Cardiac muscle cell (in vitro differentiated cells and primary cell): ENCODE data around the gene FAM110D. TPM values are rescaled to one million over a fixed set of nuclear protein-coding genes. Genes with fewer than 3 reads are reported as not detected.

Experiments
- DNase-seq, 2 donors: peaks; one replicate each; pipeline versions ENCODE4 v3.0.0 to v3.0.0-alpha.2; 2010 to 2017; ENCODE audit warnings: low read depth in 1 of 2, low spot score in 1 of 2
- H3K27ac ChIP-seq: fragments of 200-600 bp; sonication (generic); 2 replicates; pipeline ENCODE4 v1.5.1; 2016
- H3K27me3 ChIP-seq: fragments of 200-600 bp; sonication (generic); 2 replicates; pipeline ENCODE4 v1.6.0; 2016; ENCODE audit warnings: control low read depth
- H3K36me3 ChIP-seq: fragments of 200-600 bp; sonication (generic); 2 replicates; pipeline ENCODE4 v1.5.1; 2016; ENCODE audit warnings: control low read depth
- H3K4me1 ChIP-seq: fragments of 200-600 bp; sonication (generic); 2 replicates; pipeline ENCODE4 v1.8.1; 2017; ENCODE audit warnings: low read depth, mild to moderate bottlenecking, mixed run types
- H3K4me3 ChIP-seq: fragments of 200-600 bp; sonication (generic); 2 replicates; pipeline ENCODE4 v1.5.1; 2016; ENCODE audit warnings: mild to moderate bottlenecking
- H3K9me3 ChIP-seq: fragments of 200-600 bp; sonication (generic); 2 replicates; pipeline ENCODE4 v1.5.1; 2017; ENCODE audit warnings: low read depth, mild to moderate bottlenecking, control low read depth
- polyA plus RNA-seq: library from polyadenylated mRNA; unstranded; fragments of >200 nt; fragmentation: Nextera tagmentation; extraction: Ambion mirVana; gene quantifications from 2 replicates; pipeline ENCODE4 v1.2.1, GENCODE V29; 2016
- total RNA-seq: library from RNA; depleted of rRNA; stranded (reverse); fragments of >200 nt; gene quantifications from 2 replicates; pipeline ENCODE4 v1.2.3, GENCODE V29; 2016
- TF ChIP-seq, protein P1 (sequence below): IDR thresholded peaks from 2 replicates; pipeline ENCODE4 v1.5.1; 2012; ENCODE audit warnings: low read depth, mild to moderate bottlenecking, low read length

FAM110D gene
- total and polyA plus RNA-seq, 2 experiments from 2014 or later, result 4.7 to 10.9 TPM

DNA sequence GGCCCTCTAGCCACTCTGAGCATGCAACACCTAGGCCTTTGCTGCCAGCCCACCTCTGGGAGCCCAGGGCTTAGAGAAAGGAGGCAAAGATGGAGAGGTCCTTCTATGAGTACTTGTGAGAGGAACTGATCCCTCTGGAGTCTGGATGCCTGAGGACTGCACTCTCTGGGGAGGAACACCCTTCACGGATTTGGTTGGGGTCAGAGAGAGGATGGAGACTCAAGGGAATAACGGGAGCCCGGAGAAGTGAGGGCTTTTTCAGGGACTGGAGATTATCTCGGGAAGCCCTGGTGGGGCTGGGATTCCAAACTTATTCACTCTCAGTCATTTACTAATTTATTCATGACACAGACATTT lies 10.3 kb downstream of the FAM110D start:
- Histone ChIP-seq H3K4me3 (no peak overlapping the region), H3K4me1 (peaks cover 16% of the 10 kb centered on the region), H3K27ac (no peak overlapping the region), H3K9me3 (no peaks in the 10 kb centered on the region), H3K36me3 (no peaks in the 10 kb centered on the region), H3K27me3 (no peaks in the 10 kb centered on the region)
- TF ChIP-seq, protein P1, sequence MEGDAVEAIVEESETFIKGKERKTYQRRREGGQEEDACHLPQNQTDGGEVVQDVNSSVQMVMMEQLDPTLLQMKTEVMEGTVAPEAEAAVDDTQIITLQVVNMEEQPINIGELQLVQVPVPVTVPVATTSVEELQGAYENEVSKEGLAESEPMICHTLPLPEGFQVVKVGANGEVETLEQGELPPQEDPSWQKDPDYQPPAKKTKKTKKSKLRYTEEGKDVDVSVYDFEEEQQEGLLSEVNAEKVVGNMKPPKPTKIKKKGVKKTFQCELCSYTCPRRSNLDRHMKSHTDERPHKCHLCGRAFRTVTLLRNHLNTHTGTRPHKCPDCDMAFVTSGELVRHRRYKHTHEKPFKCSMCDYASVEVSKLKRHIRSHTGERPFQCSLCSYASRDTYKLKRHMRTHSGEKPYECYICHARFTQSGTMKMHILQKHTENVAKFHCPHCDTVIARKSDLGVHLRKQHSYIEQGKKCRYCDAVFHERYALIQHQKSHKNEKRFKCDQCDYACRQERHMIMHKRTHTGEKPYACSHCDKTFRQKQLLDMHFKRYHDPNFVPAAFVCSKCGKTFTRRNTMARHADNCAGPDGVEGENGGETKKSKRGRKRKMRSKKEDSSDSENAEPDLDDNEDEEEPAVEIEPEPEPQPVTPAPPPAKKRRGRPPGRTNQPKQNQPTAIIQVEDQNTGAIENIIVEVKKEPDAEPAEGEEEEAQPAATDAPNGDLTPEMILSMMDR, result no peak
- DNase-seq, result no peak

DNA sequence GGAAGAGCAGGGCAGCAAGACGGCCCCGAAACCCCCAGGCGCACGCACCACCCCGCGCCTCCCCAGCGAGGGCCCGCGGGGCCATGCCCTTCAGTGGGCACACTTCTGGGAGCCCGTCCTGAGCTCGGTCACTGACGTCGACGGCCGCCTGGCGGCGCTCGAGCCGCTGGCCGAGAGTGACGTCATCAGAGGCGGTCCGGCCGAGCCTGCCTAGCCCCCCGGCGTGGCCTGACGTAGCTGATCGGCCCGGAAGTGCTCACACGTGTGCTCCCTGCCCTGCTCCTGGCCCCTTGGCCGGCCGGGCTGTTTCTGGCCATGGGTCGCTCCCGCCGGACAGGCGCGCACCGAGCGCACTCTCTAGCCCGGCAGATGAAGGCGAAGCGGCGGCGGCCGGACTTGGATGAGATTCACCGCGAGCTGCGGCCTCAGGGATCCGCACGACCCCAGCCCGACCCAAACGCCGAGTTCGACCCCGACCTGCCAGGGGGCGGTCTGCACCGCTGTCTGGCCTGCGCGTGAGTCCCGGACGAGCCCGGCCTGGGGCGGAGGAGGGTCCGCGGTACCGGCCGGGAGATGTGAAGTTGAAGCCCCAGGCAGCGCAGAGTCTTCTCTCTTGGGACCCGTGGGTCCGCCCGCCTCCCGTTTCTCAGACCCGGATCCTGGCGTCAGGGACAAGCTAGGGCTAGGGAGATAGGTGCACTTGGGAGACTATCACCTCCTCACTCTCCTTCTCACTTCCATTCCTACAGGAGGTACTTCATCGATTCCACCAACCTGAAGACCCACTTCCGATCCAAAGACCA lies 11.0 kb downstream of the FAM110D start, which contains the start of gene ZNF593:
TSS of gene ZNF593 (plus strand) at position 240 of the 803 bp plus-strand sequence. CDS start at position 316, 76 bp downstream.
- no peaks in the 10 kb centered on the region for H3K9me3 ChIP-seq
- peak within 1 kb of the TSS; percentile 85 for H3K4me3 ChIP-seq
- H3K27me3 ChIP-seq, result no peaks in the 10 kb centered on the region
- DNase-seq, result peak; percentile 96
- TF ChIP-seq, protein P1, result peak; percentile 87
- peak within 1 kb of the TSS; percentile 77 for H3K27ac ChIP-seq
- H3K36me3 ChIP-seq, result no peaks in the 10 kb centered on the region
- peaks cover 11% of the 10 kb centered on the region for H3K4me1 ChIP-seq

DNA sequence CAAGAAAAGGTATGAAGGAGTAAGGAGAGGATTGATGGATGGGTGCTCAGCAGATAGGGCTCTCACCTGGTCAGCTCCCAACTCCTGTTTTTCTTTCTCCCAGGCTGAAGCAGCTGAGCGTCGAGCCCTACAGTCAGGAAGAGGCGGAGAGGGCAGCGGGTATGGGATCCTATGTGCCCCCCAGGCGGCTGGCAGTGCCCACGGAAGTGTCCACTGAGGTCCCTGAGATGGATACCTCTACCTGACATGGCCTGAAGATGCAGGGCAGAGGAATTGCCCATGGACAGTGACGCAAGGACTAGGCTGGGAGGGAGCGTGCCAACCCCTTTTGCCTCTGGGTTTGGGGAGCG lies 11.6 kb downstream of the FAM110D start:
- TF ChIP-seq, protein P1, result no peak
- Histone ChIP-seq H3K27me3 (no peaks in the 10 kb centered on the region), H3K9me3 (no peaks in the 10 kb centered on the region), H3K36me3 (no peaks in the 10 kb centered on the region), H3K27ac (no peak overlapping the region), H3K4me1 (peaks cover 9% of the 10 kb centered on the region), H3K4me3 (peak overlapping the region; percentile 85)
- no peak for DNase-seq

DNA sequence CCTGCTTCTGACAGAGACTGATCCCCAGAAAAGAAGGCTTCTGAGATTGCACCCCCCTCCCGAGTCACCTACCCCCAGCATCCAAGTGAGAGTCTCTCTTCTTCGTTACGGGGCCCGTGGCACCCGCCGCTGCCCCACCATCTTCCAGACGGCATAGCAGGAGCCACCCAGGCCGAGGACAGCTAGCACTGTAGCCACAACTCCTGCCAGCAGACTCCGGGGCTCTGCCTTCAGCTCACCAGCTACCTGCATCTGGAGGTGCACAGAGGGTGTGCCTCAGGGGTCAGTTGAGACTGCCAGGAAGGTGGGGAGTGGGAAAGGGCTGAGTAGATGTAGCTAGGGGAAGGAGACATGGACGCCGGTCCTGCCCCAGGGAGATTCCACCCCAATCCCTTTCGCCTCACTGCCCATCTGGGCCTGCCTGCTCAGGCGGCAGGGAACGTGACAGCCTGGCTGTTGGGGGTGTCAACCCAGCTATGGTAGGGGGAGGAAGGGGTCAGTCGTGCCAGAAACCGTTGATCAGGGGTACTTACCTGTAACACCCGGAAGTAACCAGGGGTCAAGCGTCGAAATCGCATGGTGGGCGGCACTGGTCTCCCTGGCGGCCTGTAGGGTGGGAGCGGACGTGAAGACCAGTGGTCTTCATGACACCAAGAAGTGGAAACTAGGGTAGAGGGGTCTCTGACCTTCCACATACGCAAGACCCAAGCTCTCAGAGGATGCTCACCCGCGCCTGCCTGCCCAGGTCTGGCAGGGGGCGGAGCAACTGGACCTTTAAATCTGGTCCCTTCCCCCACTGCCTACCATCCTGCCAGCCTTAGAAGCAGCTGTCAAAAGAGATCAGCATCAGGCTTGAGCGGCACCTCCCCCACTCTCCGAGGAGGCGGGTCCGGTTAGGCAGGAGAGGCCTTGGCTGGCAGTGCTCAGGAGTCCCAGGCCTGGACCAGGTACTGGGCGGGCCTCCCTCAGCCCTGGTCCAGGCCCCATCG lies 12.5 kb downstream of the FAM110D start, which contains the start of gene ZNF593OS:
TSS of gene ZNF593OS (minus strand) at position 749 of the 989 bp plus-strand sequence. CDS start at position 578, 171 bp downstream.
- peaks cover 9% of the 10 kb centered on the region for H3K4me1 ChIP-seq
- no peak for DNase-seq
- H3K4me3 ChIP-seq, result no peak within 1 kb of the TSS
- H3K36me3 ChIP-seq, result no peaks in the 10 kb centered on the region
- no peak within 1 kb of the TSS for H3K27ac ChIP-seq
- TF ChIP-seq, protein P1, result no peak
- H3K9me3 ChIP-seq, result no peaks in the 10 kb centered on the region
- no peaks in the 10 kb centered on the region for H3K27me3 ChIP-seq

DNA sequence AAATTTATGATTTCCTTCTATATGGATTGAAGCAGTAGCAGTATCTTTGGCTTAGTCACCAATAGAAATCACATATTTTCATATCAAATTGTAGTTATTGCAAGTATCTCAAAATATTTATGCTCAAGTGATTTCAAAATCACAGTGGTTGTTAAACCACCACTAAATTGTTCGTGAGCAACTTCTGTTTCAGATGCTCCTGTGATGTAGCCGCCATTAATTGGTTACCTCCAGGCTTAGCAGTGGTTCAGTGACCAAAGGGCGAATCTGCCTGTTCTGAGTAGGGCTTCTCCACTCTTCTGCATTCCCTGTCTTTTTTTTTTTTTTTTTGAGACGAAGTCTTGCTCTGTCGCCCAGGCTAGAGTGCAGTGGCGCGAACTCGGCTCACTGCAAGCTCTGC lies 16.5 kb downstream of the FAM110D start:
- Histone ChIP-seq H3K27me3 (no peaks in the 10 kb centered on the region), H3K9me3 (no peaks in the 10 kb centered on the region), H3K27ac (no peak overlapping the region), H3K4me1 (peaks cover 12% of the 10 kb centered on the region), H3K36me3 (no peaks in the 10 kb centered on the region), H3K4me3 (no peak overlapping the region)
- TF ChIP-seq, protein P1, result no peak
- DNase-seq, result no peak
